GM18873 (cell line): ENCODE results near the gene RAD51B.

ENCODE experiments used
- ATAC-seq: cut with Tn5 transposase; IDR thresholded peaks from one replicate; pipeline ENCODE4 v1.9.1; 2021; ENCODE audit warnings: mild to moderate bottlenecking, moderate library complexity, moderate number of reproducible peaks; ENCODE audit not compliant: unreplicated experiment, low FRiP score

Gene RAD51B

DNA sequence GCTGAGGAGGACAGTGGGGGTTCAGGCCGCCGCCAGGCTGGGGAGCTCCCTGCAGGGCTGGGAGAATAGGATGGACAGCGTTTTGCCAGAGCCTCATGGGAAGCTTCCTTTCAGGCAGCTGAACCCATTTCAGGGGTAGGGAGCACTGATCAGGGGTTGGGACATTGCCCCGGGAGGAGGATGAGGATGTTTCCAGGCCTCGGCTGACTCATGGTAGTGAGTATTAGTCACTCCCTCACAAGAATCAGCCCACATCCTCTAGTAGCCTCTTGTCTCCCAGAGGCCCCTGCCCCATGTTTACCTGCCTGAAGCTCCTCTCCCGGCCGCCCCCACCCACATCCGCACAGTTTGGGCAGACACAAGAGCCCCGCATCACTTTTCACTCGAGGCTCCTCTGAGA, 883.5 kb downstream of the RAD51B start:
- ATAC-seq, result no peak

DNA sequence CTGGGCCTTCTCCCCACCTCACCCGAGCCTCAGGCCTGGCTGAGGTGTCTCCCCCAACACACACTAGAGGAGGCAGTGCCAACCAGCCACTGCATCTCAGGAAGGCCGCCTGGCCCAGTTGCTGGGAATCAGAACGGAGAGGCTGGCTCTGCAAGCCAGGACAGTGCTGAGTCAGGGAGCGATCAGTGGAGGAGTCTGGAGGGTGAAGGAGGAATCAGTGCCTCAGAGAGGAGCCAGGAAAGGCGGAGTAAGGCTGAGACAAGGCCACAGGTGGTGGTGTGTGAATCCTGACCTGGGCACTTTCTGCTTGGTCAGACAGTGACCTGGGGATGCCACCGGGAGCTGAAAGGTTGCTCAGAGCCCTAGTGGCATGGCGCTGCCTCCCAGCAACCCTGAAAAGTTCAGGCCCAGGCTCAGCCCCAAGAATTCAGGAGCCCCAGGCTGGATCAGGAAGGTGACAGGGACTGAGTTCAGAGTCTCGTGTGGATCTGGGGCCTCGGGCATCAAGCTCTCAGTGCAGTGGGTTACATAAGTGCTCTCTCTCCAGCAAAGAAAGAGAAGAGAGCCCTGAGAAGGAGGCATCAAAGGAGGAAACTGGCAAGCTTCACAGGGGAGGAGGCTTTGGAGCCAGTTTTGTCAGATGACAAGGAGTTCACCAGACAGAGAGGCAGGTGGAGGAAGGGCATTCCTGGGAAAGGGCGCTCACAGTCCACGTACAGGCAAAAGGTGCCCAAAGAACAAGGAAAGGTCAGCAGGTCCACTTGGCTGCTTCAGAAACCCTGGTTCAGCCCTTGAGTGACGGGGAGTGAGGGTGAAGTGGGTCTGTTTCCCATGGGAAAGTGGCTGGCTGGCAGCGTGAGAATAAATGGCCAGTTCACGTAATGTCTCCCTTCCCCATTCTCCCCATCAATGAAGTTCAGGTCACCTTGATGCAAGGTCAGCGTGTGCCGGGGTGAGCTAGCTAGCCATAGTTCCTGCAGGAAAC, 885.4 kb downstream of the RAD51B start:
- no peak for ATAC-seq

GRCh38 chr14:68705741-68706283, 886.2 kb downstream of the RAD51B start:
- no peak for ATAC-seq

- no peak for ATAC-seq
These were observed 887.9 kb downstream of the RAD51B start for GRCh38 chr14:68707482-68707881.

- ATAC-seq, result no peak
These were observed 888.8 kb downstream of the RAD51B start for GRCh38 chr14:68708343-68708742.

DNA sequence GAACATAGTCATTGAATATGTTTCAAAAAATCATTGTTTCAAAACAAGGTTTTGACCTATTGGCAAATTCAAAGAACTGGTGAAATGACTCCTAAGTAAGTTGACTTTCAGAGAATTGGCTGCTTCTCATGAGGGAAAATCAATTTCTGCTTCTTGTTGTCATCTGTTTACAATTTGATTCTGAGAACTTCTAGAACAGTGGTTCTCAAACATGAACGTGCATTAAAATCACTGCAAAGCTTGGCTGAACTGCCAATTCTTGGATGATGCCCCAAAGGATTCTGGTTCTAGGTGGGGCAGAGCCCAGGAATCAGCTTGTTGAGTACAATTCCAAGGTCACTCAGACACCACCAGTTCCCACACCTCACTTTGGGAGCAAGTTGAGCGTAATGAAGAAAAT, 889.4 kb downstream of the RAD51B start:
- ATAC-seq, result no peak

GRCh38 chr14:68710776-68711175, 891.2 kb downstream of the RAD51B start:
- no peak for ATAC-seq

DNA sequence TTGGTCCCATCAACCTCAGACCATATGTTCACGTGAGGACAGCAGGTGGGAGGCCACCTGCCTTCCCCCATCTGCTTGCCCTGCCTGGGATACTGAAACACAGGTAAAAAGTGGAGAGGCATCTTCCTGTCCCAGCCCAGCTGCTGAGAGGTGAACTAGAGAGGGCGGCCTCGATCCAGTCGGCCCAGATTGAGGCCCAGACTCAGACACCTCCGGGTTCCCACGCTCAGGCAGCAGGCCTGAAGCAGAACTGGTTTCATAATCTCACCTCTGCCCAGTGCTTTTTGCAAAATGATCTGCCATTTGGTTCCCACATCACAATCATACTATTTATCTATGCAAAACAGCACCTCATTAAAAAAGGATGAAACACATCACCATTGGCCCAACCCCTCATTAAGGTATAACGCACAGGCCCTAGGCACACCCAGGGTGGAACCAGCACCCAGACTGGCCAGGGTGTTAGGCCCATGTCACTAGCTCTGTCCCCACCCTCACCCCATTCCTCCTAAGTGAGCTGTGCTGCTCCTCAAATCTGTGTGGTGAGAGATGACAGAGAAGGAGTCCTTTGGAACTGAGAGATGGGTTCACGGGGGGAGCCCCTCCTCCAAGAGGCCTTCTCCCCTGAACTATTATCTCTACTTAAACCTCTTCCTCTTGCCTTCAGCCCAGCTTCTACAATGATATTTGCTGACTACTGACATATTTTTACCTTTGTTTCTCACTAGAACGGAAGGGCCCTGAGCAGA, 892.2 kb downstream of the RAD51B start:
- no peak for ATAC-seq

- ATAC-seq, result no peak
These were observed 893.3 kb downstream of the RAD51B start for GRCh38 chr14:68712703-68713370.

DNA sequence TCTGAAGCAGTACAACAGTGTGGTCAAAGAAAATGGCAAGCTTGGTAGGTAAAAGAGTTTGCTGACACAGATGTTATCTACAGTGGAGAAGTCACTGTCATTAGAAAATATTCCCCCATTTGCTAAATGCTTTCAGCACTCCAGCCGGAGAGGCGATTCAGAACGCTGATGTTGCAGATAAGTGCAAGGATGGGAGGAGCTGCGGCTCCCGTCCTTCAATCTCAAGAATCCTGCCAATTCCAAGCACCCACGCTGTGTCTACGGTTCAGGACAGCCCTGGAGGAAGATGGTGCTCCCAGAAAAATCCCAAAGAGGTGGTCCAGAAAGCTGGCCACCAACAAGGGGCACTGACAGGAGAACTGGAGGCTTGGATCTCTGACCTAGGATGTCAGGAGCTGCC, 894.2 kb downstream of the RAD51B start:
- no peak for ATAC-seq

GRCh38 chr14:68714991-68715924, 895.7 kb downstream of the RAD51B start:
- no peak for ATAC-seq

GRCh38 chr14:68716698-68717097, 897.1 kb downstream of the RAD51B start:
- ATAC-seq, result no peak

GRCh38 chr14:68718023-68718990, 898.7 kb downstream of the RAD51B start:
- no peak for ATAC-seq

DNA sequence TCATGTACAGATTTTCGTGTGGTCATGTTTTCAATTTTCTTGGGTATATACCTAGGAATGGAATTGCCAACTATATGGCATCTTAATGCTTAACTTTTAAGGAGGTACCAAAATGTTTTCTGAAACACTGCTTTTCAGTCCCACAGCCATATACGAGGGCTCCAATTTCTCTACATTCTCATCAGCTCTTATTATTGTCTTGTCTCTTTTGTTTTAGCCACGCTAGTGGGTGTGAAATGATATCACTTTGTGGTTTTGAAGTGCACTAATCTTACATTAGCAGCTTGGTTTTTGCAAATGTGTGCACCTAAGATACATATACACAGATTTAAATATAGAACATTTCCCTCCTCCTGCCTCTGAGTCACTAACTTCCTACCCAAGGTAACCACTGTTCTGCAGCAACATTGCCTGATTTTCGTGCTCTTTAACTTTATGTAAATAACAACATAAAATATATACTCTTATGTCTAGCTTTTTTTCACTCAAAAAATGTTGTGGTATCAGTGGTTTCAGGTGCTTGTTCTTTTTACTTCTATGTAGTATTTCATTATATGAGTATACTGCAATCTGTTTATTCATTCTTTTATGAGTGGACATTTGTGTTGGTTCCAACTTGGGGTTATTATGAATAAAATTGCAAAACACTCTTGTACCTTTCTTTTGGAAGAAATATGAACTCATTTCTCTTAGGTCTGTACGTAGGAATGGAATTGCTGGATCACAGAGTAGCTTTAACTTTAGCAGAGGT, 900.2 kb downstream of the RAD51B start:
- ATAC-seq, result no peak

GRCh38 chr14:68722186-68722585, 902.6 kb downstream of the RAD51B start:
- no peak for ATAC-seq

DNA sequence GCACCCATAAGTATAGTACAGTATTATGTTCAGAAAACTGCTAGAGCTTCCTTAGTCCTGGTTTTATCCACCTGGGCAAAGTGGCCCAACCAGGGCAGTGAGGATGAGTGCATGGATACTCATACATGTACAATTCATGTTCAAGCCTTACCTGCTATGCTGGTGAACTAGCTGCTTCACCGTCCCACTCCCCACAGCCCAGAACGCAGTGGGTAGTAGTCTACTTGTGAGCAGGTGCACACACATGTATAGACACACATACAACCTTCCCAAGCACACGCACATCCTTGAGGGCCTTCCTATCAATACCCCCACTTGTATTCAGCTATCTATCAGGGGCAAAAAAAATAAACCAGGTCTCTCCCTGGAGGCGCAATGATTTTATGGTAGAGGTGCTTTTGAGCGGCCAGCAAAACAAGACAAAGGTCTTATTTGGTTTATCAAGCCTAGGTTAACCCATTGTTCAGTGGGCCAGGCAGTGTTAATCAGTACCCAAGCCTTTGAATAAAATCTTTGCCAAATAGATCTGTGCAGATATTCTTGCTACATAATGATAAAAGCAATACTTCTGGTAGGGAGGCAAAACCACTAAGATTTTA, 903.5 kb downstream of the RAD51B start:
- no peak for ATAC-seq

- no peak for ATAC-seq
These were observed 904.3 kb downstream of the RAD51B start for GRCh38 chr14:68723808-68724268.
